ENCODE measurements around the gene CA10. TPM values are rescaled to one million over a fixed set of nuclear protein-coding genes. Genes with fewer than 3 reads are reported as not detected.

The CA10 gene
- total RNA-seq, 1 donor from 2014 or later: 2.2 TPM

DNA sequence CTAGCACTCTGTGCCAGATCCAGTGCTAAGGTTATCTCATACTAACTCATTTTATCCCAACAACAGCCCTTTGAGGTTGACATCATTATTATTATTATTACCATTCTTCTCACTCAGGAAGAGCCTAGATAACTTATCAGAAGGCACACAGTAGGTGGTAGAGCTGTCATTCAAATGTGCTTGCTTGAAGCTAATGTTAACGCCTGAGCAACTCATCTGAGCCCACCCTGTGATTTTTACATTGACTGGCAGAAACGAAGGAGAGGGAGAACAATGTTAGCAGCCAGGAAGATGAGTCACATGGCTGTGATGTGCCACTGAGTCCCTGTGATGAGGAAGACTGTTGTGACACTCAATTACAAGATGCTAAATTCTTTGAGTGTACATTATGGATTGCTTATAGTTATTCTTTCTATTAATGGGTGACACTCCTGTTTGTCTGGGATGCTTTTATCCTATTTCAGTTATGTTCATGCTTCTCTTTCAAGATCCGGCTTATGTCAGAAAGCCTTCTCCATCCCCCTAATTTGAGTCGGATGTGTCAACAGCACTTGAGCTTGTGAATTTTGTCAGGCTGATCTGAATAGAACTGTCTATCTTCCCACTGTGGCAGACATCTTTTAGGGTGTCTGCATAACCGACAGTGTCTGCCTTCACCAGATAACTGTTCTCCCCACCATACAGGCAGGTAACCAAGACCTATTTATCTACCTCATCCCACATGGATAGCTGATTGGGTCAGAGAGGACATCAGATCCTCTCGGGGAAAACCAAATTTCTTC, 426.4 kb downstream of the CA10 start:
- Mint-ChIP-seq H3K4me3 (no peak overlapping the region), H3K9me3 (no peaks in the 10 kb centered on the region), H3K27ac (no peak overlapping the region), H3K4me1 (ENCODE audit: unreplicated experiment) (peaks cover 6% of the 10 kb centered on the region), H3K36me3 (no peaks in the 10 kb centered on the region), H3K27me3 (peaks cover 22% of the 10 kb centered on the region)
- no peak for DNase-seq (ENCODE audit: extremely low spot score, unreplicated experiment)
- TF ChIP-seq, protein P1, sequence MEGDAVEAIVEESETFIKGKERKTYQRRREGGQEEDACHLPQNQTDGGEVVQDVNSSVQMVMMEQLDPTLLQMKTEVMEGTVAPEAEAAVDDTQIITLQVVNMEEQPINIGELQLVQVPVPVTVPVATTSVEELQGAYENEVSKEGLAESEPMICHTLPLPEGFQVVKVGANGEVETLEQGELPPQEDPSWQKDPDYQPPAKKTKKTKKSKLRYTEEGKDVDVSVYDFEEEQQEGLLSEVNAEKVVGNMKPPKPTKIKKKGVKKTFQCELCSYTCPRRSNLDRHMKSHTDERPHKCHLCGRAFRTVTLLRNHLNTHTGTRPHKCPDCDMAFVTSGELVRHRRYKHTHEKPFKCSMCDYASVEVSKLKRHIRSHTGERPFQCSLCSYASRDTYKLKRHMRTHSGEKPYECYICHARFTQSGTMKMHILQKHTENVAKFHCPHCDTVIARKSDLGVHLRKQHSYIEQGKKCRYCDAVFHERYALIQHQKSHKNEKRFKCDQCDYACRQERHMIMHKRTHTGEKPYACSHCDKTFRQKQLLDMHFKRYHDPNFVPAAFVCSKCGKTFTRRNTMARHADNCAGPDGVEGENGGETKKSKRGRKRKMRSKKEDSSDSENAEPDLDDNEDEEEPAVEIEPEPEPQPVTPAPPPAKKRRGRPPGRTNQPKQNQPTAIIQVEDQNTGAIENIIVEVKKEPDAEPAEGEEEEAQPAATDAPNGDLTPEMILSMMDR (conservative IDR thresholded peaks at IDR 0.05): no peak

DNA sequence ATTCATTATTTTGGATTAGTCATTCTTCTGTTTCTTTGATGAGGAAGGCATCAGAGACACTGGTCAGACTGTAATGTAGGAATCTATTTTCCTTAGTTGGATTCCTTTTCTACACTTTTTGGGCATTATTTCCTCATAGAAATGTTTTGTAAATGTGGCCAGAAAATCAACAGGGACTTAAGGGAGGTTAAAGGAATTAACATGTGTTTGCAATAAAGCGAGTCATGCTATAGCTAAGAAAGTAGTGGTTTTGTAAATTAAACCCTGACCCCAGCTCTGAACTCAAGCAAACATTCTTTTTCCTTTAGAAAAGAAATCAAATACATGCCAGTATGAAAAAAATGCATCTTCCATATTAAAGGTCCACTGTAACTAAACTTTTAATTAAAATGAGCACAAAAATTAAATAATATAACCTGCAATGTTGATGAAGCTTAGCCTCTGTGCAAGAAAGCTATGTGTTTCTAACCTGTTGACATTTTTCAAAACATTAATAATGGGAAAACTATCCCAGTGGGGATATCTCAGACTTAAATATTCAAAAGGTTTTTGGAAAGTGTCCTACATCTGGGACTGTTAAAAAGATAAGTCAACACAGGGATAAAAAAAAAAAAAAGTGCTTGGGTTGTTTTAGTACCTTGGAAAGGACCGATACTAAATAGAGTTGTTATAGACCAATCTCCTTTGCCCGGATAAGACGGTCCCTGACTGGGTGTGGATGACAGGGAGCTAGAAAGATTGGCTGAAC, 428.0 kb downstream of the CA10 start:
- no peaks in the 10 kb centered on the region for H3K4me1 Mint-ChIP-seq (ENCODE audit: unreplicated experiment)
- no peak overlapping the region for H3K27ac Mint-ChIP-seq
- H3K4me3 Mint-ChIP-seq: no peak overlapping the region
- peaks cover 19% of the 10 kb centered on the region for H3K27me3 Mint-ChIP-seq
- no peak for DNase-seq (ENCODE audit: extremely low spot score, unreplicated experiment)
- no peaks in the 10 kb centered on the region for H3K36me3 Mint-ChIP-seq
- TF ChIP-seq, protein P1 (conservative IDR thresholded peaks at IDR 0.05): no peak
- H3K9me3 Mint-ChIP-seq: no peaks in the 10 kb centered on the region

GRCh38 chr17:51725185-51725584, 433.3 kb downstream of the CA10 start:
- TF ChIP-seq, protein P1 (conservative IDR thresholded peaks at IDR 0.05): no peak
- Mint-ChIP-seq H3K4me3 (no peak overlapping the region), H3K27ac (no peak overlapping the region), H3K4me1 (ENCODE audit: unreplicated experiment) (peaks cover 7% of the 10 kb centered on the region), H3K27me3 (peaks cover 3% of the 10 kb centered on the region), H3K9me3 (no peaks in the 10 kb centered on the region), H3K36me3 (no peaks in the 10 kb centered on the region)
- no peak for DNase-seq (ENCODE audit: extremely low spot score, unreplicated experiment)

DNA sequence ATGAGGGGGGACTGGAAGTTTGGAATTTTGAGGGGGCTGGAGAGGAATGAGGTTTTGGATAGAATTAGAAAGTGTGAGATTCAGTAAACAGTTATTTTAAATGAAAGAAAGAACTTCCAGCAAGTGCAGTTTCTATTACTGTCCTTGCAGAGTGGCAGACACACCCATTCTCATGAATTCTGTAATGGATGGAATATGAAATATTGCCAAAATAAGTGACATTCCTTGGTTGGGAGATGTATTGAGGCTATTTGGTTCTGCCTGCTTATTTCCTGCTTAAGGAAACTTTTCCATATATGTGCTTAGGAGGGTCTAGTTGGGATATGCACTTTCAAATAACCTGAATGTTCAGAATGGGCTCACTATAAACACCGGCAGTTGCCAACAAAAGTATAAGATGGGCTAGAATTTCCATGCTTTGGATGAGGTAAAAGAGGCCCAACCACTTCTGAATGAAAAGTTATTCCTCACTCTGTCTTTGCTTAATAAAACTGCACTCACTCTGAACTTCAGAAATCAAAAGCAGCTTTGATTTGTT, 434.4 kb downstream of the CA10 start:
- peaks cover 3% of the 10 kb centered on the region for H3K27me3 Mint-ChIP-seq
- no peaks in the 10 kb centered on the region for H3K9me3 Mint-ChIP-seq
- TF ChIP-seq, protein P1 (conservative IDR thresholded peaks at IDR 0.05): no peak
- H3K27ac Mint-ChIP-seq: no peak overlapping the region
- no peak for DNase-seq (ENCODE audit: extremely low spot score, unreplicated experiment)
- no peaks in the 10 kb centered on the region for H3K36me3 Mint-ChIP-seq
- H3K4me1 Mint-ChIP-seq (ENCODE audit: unreplicated experiment): peaks cover 7% of the 10 kb centered on the region
- H3K4me3 Mint-ChIP-seq: no peak overlapping the region

GRCh38 chr17:51722994-51723393, 435.5 kb downstream of the CA10 start:
- TF ChIP-seq, protein P1 (conservative IDR thresholded peaks at IDR 0.05): no peak
- DNase-seq (ENCODE audit: extremely low spot score, unreplicated experiment): no peak
- Mint-ChIP-seq H3K4me3 (no peak overlapping the region), H3K27ac (no peak overlapping the region), H3K36me3 (no peaks in the 10 kb centered on the region), H3K27me3 (peaks cover 3% of the 10 kb centered on the region), H3K9me3 (no peaks in the 10 kb centered on the region), H3K4me1 (ENCODE audit: unreplicated experiment) (peaks cover 7% of the 10 kb centered on the region)

Data from type B pancreatic cell (in vitro differentiated cells).